HG03575 (cell line): Measurements from ENCODE around the gene KLF15.

ENCODE experiments used
- ATAC-seq: cut with Tn5 transposase; IDR thresholded peaks from one replicate; pipeline ENCODE4 v1.9.1; 2021; ENCODE audit not compliant: unreplicated experiment, insufficient number of reproducible peaks, low FRiP score; ENCODE audit errors: extremely low read depth

The KLF15 gene

GRCh38 chr3:126365351-126366277, 8.4 kb upstream of the KLF15 start:
- ATAC-seq = no peak

- ATAC-seq = no peak
Measured at GRCh38 chr3:126364731-126365301, 7.6 kb upstream of the KLF15 start.

- ATAC-seq = no peak
Measured at GRCh38 chr3:126364130-126364695, 7.0 kb upstream of the KLF15 start.

GRCh38 chr3:126361211-126361610, 4.0 kb upstream of the KLF15 start:
- no peak for ATAC-seq

- no peak for ATAC-seq
Measured at GRCh38 chr3:126360714-126361060, 3.5 kb upstream of the KLF15 start.

GRCh38 chr3:126360046-126360713, 3.0 kb upstream of the KLF15 start:
- no peak for ATAC-seq

- no peak for ATAC-seq
Measured at GRCh38 chr3:126358816-126359181, 1.6 kb upstream of the KLF15 start.

- no peak for ATAC-seq
Measured at GRCh38 chr3:126358038-126358815, 1.0 kb upstream of the KLF15 start.

GRCh38 chr3:126356373-126357264, 589 bp downstream of the KLF15 start:
- no peak for ATAC-seq

- ATAC-seq = no peak
Measured at GRCh38 chr3:126355777-126356372, 1.3 kb downstream of the KLF15 start.

- ATAC-seq = no peak
Measured at GRCh38 chr3:126355251-126355650, 2.0 kb downstream of the KLF15 start.

- no peak for ATAC-seq
Measured at GRCh38 chr3:126354776-126355175, 2.4 kb downstream of the KLF15 start.

- ATAC-seq = no peak
Measured at GRCh38 chr3:126353694-126354321, 3.4 kb downstream of the KLF15 start.

- ATAC-seq = no peak
Measured at GRCh38 chr3:126352476-126353454, 4.4 kb downstream of the KLF15 start.

- ATAC-seq = no peak
Measured at GRCh38 chr3:126351771-126352475, 5.3 kb downstream of the KLF15 start.
